GM12891 (cell line): Measurements from ENCODE around the gene OAT.

Experiments
- DNase-seq: peaks from one replicate; pipeline ENCODE4 v3.0.0; 2011; ENCODE audit warnings: low spot score; ENCODE audit not compliant: insufficient read length
- FAIRE-seq: peaks from 2 replicates; lab custom pipeline; 2011; peaks lifted over from hg19 to GRCh38; lab: Jason Lieb, UNC
- PAX5 ChIP-seq: IDR thresholded peaks from 2 replicates; pipeline ENCODE4 v1.6.1; 2011; ENCODE audit warnings: low read length, moderate library complexity, mild to moderate bottlenecking; ENCODE audit not compliant: insufficient read depth, severe bottlenecking
- POLR2A ChIP-seq: IDR thresholded peaks from 2 replicates; pipeline ENCODE4 v1.6.1; 2011; ENCODE audit warnings: low read depth, low read length, control low read depth
- POLR2AphosphoS5 ChIP-seq: IDR thresholded peaks from 2 replicates; pipeline ENCODE4 v1.6.1; 2011; ENCODE audit warnings: low read depth, low read length, control low read depth
- POU2F2 ChIP-seq: IDR thresholded peaks from 2 replicates; pipeline ENCODE4 v1.6.1; 2011; ENCODE audit warnings: low read depth, mild to moderate bottlenecking, control low read depth, low read length, moderate library complexity
- SPI1 ChIP-seq: IDR thresholded peaks from 2 replicates; pipeline ENCODE4 v1.6.1; 2011; ENCODE audit warnings: low read depth, low read length, control low read depth
- TAF1 ChIP-seq: IDR thresholded peaks from 2 replicates; pipeline ENCODE4 v1.6.1; 2011; ENCODE audit warnings: low read depth, low read length, control low read depth

The OAT gene

GRCh38 chr10:124423813-124424212 is 5.1 kb upstream of the OAT start:
- no peak for TF ChIP-seq TAF1
- no peak for TF ChIP-seq SPI1
- TF ChIP-seq POU2F2, result no peak
- no peak for TF ChIP-seq PAX5
- TF ChIP-seq POLR2AphosphoS5, result no peak
- no peak for TF ChIP-seq POLR2A
- no peak for DNase-seq
- no peak for FAIRE-seq

- TF ChIP-seq TAF1, result no peak
- TF ChIP-seq POLR2A, result no peak
- TF ChIP-seq POU2F2, result no peak
- no peak for TF ChIP-seq POLR2AphosphoS5
- no peak for TF ChIP-seq SPI1
- TF ChIP-seq PAX5, result no peak
- DNase-seq, result no peak
- no peak for FAIRE-seq
Observed at GRCh38 chr10:124422742-124423141, 4.0 kb upstream of the OAT start.

- TF ChIP-seq PAX5, result no peak
- TF ChIP-seq POLR2A, result no peak
- no peak for TF ChIP-seq POLR2AphosphoS5
- no peak for TF ChIP-seq SPI1
- no peak for TF ChIP-seq POU2F2
- no peak for TF ChIP-seq TAF1
- no peak for DNase-seq
- FAIRE-seq, result no peak
Observed at GRCh38 chr10:124420254-124420653, 1.5 kb upstream of the OAT start.

GRCh38 chr10:124419635-124420034 is 912 bp upstream of the OAT start:
- TF ChIP-seq SPI1 (no peak), POU2F2 (no peak), TAF1 (no peak), POLR2A (no peak), POLR2AphosphoS5 (no peak), PAX5 (no peak)
- FAIRE-seq (no peak), DNase-seq (no peak)

GRCh38 chr10:124417895-124418725 is 613 bp downstream of the OAT start:
- no peak for TF ChIP-seq POU2F2
- TF ChIP-seq PAX5, result no peak
- no peak for TF ChIP-seq POLR2A
- TF ChIP-seq POLR2AphosphoS5, result no peak
- no peak for TF ChIP-seq TAF1
- no peak for TF ChIP-seq SPI1
- FAIRE-seq, result no peak
- DNase-seq, result peak; percentile 39

- no peak for TF ChIP-seq POLR2A
- no peak for TF ChIP-seq POLR2AphosphoS5
- TF ChIP-seq PAX5, result no peak
- TF ChIP-seq SPI1, result no peak
- TF ChIP-seq TAF1, result no peak
- TF ChIP-seq POU2F2, result no peak
- FAIRE-seq (no peak), DNase-seq (no peak)
Observed at GRCh38 chr10:124416733-124417132, 2.0 kb downstream of the OAT start.

GRCh38 chr10:124415210-124415609 is 3.5 kb downstream of the OAT start:
- TF ChIP-seq POLR2AphosphoS5 (no peak), PAX5 (no peak), TAF1 (no peak), SPI1 (no peak), POLR2A (no peak), POU2F2 (no peak)
- FAIRE-seq (no peak), DNase-seq (no peak)

- no peak for FAIRE-seq
Observed at GRCh38 chr10:124414076-124414475, 4.6 kb downstream of the OAT start.

GRCh38 chr10:124409696-124410095 is 9.0 kb downstream of the OAT start:
- DNase-seq (no peak), FAIRE-seq (no peak)

More at GRCh38 chr10:124414076-124414475, 4.6 kb downstream of the OAT start:
- TF ChIP-seq PAX5, result no peak
- TF ChIP-seq TAF1, result no peak
- TF ChIP-seq POU2F2, result no peak
- TF ChIP-seq POLR2A, result no peak
- no peak for TF ChIP-seq POLR2AphosphoS5
- TF ChIP-seq SPI1, result no peak
- DNase-seq, result no peak

DNA sequence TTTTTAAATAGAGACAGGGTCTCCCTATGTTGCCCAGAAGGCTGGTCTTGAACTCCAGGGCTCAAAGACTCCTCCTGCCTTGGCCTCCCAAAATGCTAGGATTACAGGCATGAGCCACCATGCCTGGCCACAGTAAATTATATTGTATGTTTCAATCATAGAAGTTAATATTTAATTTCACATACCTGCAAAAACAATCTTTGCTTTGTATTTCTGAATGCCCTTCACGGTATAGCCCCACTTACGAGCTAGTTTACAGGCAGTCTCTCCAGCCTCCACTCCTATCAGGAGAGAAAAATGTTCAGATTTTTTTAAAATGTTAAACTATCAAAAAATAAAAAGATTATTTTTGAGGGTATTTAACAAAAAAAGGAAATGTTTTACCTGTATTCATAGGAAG is 10.4 kb downstream of the OAT start:
- FAIRE-seq (no peak), DNase-seq (no peak)
- TF ChIP-seq TAF1 (no peak), PAX5 (no peak), POLR2A (no peak)

More at GRCh38 chr10:124409696-124410095, 9.0 kb downstream of the OAT start:
- no peak for TF ChIP-seq TAF1
- TF ChIP-seq PAX5, result no peak
- no peak for TF ChIP-seq POLR2A
- TF ChIP-seq POLR2AphosphoS5, result no peak
- no peak for TF ChIP-seq SPI1
- TF ChIP-seq POU2F2, result no peak
